ENCODE results near the gene IFIT2.

GRCh38 chr10:89308266-89308665 is 6.4 kb downstream of the IFIT2 start:
- TF ChIP-seq CTCF (IDR thresholded peaks at IDR 0.05) (no peak), POLR2A (IDR thresholded peaks at IDR 0.05) (no peak)
